HG03280 (cell line): ENCODE measurements around the gene CAPN10.

Experiments used
- ATAC-seq: cut with Tn5 transposase; IDR thresholded peaks from one replicate; pipeline ENCODE4 v1.9.1; 2021; ENCODE audit warnings: mild to moderate bottlenecking, moderate library complexity; ENCODE audit not compliant: unreplicated experiment

CAPN10 gene

DNA sequence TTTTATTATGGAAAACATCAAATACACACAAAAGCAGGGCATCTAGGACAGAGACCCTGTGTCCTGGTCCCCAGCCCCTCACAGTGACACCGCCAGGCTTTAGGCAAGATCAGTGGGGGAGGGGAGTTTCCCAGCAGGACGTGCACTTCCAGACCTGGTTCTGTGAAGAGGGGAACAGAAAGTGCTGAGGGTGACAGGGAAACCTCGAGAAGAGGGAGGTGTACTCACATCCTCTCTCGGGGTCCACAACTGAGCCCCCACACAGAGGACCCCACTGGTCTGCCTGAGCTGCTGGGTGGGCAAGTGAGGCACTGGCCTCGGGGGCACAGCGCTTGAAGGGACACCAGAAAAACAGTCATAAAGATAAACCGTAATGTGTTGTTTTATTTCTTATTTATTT is 34.3 kb downstream of the CAPN10 start:
- no peak for ATAC-seq

DNA sequence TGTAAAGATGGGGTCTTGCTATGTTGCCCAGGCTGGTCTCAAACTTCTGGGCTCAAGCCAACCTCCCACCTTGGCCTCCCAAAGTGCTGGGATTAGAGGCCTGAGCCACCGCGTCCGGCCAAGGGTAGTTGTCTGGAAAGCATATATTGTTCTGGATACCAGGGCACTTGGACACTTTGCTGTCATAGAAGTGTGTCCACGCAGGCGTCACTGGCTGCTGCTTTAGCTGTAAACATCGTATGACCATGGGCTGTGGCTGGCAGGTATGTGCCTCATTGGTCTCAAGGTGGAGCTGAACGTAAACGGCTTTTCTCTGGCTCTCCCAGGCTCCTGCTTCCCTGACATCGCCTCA is 35.5 kb downstream of the CAPN10 start:
- no peak for ATAC-seq

DNA sequence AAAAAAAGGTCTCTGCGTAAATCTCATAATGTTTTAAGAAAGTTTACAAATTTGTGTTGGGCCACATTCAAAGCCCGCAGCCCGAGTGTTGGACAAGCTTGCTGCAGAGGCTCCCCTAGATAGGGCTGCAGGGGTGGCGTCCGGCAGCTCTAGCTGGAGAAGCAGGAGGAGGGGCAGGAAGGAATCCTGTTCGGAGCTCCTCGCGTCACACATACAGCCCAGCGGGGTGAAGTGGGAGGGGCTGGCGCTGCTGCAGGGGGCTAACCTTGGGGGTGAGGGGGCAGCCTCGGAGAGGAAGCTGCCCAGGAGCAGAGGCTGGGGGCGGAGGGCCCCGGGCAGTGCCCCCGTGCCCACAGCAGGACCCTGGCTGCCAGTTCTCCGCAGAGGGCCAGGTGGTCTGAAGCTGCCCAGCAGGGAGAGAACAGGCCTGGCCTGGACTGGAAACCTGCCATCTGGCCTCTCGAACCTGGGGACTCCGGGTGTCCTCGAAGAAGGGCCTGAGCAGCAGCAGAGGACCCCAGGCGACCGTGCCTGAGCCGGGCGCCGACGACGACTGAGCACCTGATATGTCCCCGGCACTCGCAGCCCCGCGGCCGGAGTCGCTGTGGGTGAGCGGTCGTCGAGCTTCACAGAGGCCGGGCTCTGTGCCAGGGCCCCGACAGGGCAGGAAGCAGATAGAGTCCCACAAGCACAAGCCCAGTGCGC is 36.1 kb downstream of the CAPN10 start:
- ATAC-seq = no peak

DNA sequence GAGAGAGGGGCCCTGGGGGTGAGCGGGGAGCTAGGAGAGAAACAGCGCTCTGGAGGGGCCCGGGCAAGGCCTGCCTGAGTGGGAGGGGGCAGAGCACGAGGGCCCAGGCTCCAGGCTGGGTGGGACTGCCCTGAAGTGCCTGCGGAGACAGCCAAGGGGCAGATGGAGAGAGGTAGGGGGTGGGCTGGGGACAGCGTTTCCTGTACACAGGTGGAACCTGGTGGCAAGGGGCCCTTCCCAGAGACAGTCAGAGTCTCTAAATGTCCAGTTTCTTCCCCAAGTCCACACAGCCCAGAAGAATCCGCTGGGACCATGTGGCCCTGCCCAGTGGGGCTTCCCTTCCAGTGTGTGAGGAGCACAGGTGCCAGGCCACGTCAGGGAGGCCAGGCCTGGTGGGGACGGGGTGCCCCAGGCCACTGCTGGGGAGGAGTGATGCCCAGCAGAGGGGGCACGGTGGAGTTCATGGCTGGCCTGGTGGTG is 37.0 kb downstream of the CAPN10 start:
- no peak for ATAC-seq

DNA sequence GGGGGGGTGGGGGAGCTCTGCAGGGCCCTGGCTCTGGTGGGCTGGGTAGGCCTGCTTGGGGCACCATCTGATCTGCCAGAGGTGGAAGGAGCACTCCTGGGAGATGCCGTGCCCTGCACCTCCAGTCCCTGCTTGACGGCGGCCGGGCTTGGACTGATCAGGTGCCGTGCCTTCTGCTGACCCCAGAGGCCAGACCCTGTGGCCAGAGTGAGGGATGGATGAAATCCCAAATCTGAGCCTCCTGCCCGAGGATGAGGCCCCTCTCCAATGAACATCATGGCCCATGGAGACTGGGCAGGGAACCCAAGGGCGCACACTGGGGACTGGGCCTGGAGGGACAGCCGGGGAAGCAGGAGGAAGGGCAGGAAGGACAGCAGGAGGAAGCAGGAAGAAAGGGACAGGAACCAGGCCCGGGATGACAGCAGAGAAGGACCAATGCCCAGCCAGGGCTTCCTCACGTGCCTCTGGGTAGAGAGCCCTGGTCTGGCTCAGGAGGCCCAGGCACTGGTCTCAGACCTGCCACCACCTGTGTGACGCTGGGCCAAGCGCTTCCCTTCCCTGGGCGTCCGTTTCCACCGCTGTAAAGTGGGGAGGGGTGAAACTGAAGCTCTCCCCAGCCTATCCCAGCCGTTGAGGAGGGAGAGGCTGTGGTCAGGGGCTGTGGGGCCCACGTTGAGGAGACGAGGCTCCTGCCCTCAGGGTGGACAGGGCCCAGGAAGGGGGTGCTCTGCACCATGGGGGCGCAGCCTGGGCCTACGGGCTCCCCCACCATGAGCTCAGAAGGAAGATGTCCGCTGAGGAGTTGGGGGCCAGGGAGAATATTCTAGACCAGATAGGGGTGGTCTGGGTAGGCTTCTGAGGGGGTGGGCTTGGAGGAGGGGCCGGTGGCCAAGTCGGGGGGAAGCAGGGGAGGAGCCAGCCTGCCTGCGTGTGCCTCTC is 37.7 kb downstream of the CAPN10 start:
- ATAC-seq = no peak

DNA sequence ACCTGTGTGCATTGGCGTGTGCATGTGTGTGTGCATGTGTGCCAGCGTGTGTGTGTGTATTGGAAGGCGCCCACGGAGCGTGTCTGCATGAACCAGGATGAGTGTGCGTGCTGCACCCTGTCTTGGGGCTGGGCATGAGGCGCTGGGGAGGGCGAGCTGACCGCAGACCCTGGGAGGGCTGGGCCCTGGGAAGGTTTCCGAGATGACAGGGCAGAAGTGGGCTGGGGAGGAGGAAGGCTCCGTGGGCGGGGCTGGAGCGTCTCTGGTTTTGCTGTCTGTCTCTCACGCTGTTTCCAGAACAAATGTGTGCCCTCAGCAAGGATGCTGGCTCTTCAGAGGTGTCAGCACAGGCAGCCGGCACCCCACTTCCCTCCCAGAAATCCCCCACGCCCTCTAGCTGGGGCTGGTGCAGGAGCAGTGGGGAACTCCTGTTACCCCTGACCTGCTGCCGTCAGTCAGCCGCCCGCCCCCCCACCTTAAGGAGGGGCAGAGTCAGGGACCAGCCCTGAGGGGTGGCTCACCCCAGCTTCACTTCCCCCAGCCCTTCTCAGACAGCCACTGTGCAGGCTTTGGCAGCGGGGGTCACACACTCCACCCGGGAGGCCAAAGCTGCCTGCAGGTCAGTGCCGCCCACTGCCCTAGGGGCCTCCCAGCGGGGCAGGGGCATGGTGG is 38.6 kb downstream of the CAPN10 start, which contains the start of gene GPR35:
Gene GPR35, plus strand, starts transcription at position 531 of the 672 bp plus-strand sequence. CDS start 4,473 bp downstream, outside the sequence.
- ATAC-seq = no peak

DNA sequence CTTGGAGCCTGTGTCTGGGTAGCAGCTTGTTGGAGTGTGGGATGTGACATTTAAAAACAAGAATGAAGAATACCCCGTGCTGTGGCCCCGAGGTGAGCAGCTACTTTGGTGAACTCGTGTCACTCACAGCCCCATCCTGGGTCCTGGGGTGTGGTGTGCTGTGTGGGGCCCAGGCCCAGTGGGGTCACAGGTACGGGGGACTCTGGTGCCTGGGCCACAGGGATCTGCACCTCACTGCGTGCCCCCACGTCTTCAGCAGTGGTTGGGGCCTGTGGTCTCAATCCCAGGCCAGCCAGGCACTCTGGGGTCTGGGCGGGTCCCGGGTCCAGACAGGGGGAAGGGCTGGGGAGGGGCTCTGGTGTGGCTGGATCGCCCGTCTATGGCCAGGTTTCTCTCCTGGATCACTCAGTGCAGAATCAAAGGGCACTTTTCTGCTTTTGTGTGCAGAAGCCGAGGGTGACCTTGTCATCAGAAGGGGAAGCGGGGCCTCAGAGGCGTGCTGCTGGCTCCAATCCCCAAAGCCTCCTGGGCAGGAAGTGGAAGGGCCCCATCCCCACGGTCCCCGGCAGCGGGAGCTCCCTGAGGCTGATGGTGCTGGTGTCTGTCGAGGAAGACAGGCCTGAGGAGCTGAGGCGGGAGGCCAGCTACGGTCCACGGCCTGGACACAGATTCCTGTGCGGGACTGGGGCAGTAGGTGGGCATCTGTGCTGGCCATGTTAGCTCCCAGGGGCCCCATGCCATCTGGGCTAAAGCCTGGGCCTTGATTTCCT is 40.2 kb downstream of the CAPN10 start:
- ATAC-seq = no peak

DNA sequence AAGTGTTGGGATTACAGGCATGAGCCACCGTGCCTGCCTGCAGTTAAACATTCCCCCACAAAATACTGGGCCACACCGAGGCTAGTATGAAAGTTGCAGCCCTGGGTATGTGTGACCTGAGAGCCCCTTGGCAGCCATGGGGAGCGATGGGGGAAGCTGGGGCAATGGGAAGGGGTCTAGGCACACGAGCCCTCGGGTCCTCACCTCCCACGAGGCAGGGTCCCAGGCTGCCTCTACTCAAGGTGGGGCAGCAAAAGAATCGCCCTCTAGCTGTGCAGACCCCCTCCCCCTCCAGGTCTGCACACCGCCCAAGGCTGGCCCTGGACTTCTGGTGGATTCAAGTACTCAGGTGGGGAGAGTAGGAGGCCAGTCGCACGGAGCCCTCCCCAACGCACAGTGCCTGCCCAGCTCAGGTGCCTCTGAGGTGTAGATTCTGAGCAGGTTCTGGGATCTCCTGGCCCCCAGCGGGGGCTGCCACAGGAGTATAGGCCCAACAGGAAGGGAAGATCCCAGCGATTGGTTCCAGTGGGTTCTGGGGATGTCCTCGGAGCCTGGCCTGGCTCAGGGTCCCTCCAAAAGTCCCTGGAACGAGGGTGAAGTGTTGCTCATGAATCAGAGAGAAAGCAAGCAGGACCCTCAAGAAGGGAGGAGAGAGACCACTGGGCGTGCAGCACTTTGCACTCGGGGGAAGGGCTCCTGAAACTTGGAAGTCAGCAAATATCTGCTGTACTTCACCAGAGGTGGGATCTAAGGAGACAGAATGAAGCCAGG is 41.4 kb downstream of the CAPN10 start:
- ATAC-seq = no peak

DNA sequence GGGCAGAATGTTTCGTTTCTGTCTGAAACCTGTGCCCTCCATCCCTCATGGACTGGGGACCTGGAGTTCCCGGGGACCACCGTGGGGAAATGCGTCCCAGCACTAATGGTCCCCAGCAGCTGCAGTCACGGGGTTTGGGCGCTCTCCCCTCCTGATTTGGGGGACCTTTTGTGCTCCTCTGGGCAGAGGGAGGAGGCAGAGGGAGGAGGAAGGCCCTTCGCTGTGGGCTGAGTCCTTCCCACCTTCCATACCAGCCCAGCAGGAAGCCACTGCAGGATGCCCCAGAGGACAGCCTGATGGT is 41.9 kb downstream of the CAPN10 start:
- no peak for ATAC-seq

DNA sequence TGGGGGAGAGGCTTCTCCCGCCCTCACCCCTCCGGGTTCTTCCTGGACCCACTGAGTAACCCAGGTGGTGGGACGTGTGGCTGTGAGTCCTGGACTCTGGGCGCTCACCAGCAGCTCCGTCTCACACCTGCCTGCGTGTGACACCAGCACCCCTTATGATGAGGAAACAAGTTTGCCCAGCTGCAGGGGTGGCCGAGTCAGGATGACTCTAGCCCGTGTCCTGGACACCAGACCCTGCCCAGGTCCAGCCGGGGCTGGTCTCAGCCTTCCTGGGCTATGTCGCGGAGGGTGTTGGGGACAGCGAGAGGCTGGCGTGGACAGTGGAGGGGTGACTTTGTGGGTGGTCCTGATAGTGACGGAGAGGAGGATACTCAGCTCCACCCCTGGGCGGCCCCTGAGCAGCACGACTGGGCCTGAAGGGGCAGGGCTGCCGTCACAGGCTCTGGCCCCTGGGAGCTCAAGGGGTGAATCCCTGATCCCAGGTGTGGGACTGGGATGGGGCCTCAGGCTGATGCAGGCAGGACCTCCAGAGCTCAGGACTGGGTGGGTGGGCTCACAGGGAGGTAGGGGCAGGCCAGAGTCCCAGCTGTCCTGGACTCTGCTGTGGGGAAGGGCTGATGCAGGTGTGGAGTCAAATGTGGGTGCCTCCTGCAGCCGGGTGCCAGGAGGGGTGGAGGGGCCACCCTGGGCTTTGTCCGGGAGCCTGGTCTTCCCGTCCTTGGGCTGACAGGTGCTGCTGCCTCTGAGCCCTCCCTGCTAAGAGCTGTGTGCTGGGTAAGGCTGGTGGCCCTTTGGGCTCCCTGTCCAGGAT is 42.5 kb downstream of the CAPN10 start:
- no peak for ATAC-seq

DNA sequence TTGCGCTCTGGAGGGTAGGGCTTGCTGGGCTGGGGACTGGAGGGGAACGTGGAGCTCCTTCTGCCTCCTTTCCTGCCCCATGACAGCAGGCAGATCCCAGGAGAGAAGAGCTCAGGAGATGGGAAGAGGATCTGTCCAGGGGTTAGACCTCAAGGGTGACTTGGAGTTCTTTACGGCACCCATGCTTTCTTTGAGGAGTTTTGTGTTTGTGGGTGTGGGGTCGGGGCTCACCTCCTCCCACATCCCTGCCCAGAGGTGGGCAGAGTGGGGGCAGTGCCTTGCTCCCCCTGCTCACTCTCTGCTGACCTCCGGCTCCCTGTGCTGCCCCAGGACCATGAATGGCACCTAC is 43.1 kb downstream of the CAPN10 start:
- no peak for ATAC-seq

DNA sequence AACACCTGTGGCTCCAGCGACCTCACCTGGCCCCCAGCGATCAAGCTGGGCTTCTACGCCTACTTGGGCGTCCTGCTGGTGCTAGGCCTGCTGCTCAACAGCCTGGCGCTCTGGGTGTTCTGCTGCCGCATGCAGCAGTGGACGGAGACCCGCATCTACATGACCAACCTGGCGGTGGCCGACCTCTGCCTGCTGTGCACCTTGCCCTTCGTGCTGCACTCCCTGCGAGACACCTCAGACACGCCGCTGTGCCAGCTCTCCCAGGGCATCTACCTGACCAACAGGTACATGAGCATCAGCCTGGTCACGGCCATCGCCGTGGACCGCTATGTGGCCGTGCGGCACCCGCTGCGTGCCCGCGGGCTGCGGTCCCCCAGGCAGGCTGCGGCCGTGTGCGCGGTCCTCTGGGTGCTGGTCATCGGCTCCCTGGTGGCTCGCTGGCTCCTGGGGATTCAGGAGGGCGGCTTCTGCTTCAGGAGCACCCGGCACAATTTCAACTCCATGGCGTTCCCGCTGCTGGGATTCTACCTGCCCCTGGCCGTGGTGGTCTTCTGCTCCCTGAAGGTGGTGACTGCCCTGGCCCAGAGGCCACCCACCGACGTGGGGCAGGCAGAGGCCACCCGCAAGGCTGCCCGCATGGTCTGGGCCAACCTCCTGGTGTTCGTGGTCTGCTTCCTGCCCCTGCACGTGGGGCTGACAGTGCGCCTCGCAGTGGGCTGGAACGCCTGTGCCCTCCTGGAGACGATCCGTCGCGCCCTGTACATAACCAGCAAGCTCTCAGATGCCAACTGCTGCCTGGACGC is 43.6 kb downstream of the CAPN10 start:
- ATAC-seq = no peak

DNA sequence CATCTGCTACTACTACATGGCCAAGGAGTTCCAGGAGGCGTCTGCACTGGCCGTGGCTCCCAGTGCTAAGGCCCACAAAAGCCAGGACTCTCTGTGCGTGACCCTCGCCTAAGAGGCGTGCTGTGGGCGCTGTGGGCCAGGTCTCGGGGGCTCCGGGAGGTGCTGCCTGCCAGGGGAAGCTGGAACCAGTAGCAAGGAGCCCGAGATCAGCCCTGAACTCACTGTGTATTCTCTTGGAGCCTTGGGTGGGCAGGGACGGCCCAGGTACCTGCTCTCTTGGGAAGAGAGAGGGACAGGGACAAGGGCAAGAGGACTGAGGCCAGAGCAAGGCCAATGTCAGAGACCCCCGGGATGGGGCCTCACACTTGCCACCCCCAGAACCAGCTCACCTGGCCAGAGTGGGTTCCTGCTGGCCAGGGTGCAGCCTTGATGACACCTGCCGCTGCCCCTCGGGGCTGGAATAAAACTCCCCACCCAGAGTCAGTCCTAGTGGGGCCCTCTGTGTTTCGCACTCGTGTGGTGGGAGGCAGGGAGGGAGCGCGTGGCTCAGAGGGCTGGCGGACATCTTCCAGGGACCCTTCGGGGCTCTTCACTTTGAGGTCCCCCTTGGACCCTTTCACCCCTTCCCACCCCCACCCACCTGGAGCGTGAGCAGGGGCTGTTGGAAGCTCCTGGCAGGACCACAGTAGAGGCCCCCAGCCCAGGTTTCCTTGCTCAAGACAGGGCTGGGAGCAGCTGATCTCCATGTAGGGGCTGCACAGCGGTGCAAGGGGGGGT is 44.4 kb downstream of the CAPN10 start:
- no peak for ATAC-seq

DNA sequence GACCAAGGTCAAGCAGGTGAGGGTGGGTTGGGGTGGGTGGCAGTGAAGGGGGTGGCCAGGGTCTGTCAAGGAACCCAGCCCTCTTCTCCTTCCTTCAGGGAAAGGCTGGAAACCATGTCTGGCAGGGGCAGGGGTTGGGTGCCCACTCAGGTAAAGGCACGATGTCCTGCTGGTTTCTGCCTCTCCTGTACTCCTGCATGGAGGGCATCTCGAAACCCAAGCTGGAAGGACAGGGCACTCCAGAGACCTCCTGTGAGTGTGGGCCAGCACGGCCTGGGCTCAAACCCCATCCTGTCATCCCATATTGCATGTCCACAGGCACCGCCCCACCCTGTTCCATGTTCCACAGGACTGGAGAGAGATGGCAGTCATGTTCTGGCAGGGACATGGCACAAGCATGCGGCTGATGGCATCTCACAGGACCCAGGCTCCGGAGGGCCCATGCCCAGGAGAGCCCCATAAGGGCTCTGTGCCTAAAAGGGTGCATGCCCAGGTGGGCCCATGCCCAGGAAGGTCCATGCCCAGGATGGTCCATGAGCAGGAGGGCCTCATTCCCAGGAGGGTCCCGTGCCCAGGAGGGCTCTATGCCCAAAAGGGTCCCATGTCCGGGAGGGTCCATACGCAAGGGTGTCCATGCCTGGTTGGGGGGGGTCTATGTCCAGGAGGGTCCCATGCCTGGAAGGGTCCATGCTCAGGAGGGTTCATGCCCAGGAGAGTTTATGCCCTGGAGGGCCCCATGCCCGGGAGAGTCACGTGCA is 45.2 kb downstream of the CAPN10 start:
- ATAC-seq = no peak

DNA sequence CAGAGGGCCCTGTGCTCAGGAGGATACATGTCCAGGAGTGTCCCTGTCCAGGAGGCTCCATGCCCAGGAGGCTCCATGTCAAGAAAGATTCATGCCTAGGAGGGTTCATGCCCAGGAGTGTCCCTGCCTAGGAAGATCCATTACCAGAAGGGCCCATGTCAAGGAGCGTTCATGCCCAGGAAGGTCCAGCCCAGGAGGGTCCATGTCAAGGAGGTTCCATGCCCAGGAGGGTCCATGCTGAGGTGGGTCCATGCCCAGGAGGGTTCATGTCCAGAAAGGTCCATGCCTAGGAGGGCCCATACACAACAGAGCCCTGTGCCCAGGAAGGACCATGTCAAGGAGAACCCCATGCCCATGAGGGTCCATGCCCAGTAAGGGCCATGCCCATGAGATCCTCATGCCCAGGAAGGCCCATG is 45.8 kb downstream of the CAPN10 start:
- no peak for ATAC-seq

DNA sequence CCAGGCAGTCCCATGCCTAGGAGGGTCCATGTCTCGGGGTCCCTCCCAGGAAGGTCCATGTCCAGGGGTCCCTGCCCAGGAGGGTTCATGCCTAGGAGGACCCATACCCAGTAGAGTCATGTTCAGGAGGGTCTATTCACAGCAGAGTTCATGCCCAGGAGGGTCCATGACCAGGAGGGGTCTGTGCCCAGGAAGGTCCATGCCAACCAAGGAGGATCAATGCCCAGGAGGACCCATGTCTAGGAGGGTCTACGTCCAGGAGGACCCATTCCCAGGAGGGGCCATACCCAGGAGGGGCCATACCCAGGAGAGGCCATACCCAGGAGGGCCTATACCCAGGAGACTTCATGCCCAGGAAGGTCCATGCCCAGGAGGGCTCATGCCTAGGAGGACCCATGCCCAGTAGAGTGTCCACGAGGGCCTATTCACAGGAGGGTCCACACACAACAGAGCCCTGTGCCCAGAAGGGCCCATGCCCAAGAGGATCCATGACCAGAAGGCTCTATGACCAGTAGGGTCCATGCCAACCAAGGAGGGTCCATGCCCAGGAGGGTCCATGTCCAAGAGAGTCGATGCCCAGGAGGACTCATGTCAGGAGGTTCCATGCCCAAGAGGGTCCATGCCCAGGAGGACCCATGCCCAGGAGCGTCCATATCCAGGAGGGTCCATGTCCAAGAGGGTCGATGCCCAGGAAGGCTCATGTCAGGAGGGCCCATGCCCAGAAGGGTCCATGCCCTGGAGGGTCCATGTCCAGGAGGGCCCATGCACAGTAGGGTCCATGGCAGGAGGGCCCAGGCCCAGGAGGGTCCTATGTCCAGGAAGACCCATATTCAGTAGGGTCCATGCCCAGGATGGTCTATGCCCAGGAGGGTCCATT is 48.8 kb downstream of the CAPN10 start:
- ATAC-seq = no peak
